HG02840 (cell line): Measurements from ENCODE around the gene SRPK2.
"Not testable (repeated sequence)": the region's sequence is repeated elsewhere in the genome, so short reads cannot be mapped to it uniquely, and the experiment has no call there.

Experiments
- ATAC-seq: cut with Tn5 transposase; IDR thresholded peaks from one replicate; pipeline ENCODE4 v1.9.1; 2021; ENCODE audit warnings: mild to moderate bottlenecking, moderate library complexity, moderate number of reproducible peaks; ENCODE audit not compliant: unreplicated experiment, low FRiP score

The SRPK2 gene

DNA sequence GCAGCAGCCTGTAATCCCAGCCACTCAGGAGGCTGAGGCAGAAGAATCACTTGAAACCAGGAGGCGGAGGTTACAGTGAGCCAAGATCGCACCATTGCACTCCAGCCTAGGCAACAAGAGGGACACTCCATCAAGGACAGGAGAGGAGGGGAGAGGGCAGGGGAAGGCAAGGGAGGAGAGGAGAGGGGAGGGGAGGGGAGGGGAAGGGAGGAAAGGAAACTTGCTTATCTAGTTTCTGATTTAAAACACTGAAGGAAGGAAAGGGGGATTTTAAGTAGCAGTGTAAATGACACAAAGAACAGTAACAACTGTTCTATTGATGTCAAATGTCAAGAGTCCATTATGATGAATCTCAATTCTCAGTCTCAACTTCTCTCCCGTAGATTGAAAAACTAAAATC, 43.7 kb downstream of the SRPK2 start:
- ATAC-seq, result no peak

DNA sequence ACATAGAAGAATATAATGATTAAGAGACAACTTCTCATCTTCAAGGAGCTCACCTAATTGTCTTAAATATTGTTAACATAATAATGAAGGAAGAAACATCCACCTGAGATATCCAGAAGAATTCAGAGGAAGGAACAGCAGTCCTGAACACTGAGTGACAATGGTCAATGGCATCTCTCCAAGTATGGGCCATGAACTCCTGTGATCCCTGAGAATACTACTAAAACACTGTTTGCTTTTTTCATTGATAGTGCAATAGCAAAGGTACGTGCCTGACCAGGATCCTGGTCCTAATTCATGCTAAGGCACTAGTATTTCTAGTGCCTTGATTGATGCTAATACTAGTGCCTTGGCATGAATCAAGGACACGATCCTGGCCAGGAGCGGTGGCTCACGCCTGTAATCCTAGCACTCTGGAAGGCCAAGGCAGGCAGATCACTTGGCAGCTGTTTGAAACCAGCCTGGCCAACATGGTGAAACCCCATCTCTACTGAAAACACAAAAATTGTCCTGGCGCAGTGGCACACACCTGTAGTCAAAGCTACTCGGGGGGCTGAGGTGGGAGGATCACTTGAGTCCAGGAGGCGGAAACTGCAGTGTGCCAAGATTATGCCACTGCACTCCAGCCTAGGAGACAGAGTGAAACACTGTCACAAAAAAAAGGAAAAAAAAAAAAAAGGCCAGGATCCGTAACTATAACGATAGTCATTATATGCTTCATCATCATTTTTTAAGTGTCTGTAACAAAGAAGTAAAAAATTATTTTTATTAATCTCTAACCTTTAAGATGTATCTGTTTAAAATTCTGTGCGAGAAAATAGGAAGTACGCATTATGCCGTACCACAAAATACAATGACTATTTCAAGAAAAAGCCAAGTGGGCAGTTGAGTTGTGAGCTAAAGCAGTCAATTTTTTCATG, 49.1 kb downstream of the SRPK2 start:
- no peak for ATAC-seq

DNA sequence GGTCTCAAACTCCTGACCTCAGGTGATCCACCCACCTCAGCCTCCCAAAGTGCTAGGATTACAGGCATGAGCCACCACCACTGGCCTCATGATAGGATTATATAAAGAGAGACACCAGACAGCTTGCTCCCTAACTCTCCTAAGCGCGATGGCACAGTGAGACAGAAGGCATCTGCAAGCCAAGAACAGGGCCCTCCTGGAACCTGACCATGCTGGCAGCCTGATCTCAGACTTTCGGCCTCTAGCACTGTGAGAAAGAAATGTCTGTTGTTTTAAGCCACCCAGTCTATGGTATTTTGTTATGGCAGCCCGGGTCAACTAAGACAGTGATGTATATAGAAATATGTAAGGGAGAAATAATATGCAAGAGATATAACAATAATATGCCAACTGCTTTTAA, 51.2 kb downstream of the SRPK2 start:
- ATAC-seq, result no peak

DNA sequence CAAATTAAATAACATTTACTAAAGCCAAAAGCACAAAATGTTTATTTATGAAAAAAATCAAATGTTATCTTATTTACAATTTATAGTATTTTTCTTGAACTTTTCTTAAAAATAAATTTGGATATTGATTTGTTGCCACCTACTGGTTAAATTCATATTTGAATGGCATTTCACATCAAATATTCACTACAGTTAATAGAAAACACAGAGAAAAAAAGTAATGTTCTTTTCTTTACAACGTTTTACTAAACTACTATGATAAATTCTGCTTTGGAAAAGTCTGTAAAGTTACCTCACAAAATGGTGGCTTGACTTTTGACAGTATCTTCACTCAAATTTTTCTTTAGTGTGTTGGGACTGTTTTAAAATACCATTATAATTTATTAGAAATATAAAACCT, 52.7 kb downstream of the SRPK2 start:
- no peak for ATAC-seq

DNA sequence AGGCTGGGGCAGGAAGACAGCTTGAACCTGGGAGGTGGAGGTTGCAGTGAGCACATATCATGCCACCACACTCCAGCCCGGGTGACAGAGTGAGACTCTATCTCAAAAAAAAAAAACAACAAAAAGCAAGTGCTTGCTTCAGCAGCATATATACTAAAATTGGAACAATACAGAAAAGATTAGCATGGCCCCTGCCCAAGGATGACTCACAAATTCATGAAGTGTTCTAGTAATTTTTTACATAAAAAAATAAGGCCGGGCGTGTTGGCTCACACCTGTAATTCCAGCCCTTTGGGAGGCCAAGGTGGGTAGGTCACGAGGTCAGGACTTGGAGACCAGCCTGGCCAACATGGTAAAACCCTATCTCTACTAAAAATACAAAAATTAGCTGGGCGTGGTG, 56.1 kb downstream of the SRPK2 start:
- not testable (repeated sequence) for ATAC-seq

DNA sequence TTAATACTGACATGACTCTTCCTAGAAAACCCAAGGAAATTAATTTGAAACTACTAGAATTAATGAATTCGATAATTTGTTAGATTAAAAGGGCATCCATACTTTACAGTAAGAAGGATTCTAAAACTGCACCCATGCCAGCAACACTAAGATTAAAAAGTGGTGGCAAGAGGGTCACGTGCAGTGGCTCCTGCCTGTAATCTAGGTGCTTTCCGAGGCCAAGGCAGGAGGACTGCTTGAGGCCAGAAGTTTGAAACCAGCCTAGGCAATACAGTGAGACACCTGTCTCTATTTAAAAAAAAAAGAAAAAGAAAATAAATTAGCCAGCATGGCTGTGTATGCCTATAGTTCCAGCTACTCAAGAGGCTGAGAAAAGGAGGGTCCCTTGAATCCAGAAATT, 58.2 kb downstream of the SRPK2 start:
- no peak for ATAC-seq

DNA sequence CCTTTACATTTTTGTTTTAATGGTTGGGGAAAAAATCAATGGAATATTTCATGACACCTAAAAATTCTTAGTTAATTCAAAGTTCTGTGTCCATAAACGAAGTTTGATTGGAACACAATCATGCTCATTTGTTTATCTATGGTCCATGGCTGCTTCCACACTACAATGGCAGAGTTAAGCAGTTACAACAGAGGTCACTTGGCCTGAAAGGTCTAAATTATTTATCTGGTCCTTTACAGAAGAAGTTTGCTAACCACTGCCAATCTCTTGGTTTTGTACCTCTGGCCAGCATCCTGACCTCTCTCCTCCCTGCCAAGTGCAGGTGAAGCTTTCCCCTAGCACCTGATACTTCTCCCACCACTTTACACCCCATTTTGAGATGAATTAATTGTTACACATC, 61.5 kb downstream of the SRPK2 start:
- ATAC-seq, result no peak

DNA sequence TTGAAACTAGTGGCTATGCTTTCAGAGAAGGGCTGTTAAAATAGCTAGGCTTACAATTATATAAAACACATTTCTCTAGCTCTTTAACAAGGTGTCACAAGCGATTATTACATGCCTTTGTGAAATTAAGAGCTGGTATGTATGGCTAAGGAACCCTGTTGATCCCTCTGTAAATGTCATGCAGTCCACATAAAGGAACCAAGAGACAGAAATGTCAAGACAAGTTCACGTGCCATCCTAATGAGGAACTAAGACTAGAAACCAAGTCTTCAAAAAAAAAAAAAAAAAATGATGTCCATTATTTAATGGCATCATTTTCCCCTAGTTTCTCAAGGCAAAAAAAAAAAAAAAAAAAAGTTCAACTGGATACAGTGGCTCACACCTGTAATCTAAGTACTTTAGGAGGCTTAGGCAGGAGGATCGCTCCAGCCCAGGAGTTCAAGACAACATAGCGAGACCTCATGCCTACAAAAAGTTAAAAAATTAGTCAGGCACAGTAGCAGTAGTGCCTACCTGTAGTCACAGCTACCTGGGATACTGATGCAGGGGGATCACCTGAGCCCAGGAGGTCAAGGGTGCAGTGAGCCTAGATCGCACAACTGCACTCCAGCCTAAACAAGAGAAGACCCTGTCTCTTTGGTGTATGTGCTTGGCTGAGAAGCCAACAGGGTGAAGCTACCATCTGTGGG, 63.4 kb downstream of the SRPK2 start:
- no peak for ATAC-seq

DNA sequence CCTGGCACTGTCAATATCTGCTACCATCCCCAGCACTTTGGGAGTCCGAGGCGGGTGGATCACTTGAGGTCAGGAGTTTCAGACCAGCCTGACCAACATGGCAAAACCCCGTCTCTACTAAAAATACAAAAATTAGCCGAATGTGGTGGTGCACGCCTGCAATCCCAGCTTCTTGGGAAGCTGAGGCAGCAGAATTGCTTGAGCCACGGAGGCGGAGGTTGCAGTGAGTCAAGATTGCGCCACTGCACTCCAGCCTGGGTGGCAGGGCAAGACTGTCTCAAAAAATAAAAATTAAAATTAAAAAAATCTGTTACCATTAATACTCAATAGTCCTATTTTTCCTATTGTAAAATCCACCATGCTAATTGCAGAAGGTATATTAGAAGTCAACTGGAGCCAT, 64.1 kb downstream of the SRPK2 start:
- ATAC-seq, result not testable (repeated sequence)

DNA sequence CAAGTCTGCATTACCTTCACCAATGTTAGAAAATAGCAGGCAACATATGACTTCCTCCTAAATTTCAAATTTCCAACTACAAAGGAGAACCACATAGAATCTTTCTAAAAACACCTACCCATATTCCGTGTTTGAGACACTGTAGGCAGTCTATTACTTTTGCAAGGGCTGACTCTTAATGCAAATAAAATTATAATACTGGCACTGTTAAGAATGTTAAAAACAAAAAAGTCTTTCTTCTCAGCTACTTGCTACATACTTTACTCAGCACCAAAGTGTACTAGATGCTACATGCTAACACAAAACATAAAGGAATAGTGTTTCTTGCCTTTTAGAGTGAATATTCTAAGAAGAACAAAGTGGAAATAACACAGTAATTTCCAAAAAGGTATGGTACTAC, 65.4 kb downstream of the SRPK2 start:
- no peak for ATAC-seq

DNA sequence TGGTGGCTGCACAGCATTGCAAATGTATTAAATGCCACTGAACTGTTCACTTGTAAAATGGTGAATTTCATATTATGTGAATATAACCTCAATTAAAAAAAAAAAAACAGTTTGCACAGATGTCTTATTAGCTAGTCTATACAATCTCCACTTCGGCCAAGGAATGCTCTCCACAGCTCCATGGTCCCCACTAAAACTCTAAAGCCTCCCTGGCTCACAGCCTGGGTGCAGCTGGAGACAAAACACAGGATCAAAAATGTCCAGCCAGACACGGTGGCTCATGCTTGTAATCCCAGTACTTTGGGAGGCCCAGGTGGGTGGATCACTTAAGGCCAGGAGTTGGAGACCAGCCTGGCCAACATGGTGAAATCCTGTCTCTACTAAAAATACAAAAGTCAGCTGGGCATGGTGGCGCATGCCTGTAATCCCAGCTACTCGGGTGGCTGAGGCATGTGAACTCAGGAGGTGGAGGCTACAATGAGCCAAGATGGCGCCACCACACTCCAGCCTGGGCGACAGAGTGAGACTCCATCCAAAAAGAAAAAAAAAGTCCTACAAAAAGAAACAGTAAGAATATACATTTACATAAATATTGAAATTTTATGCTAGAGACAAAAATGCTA, 66.0 kb downstream of the SRPK2 start:
- no peak for ATAC-seq

DNA sequence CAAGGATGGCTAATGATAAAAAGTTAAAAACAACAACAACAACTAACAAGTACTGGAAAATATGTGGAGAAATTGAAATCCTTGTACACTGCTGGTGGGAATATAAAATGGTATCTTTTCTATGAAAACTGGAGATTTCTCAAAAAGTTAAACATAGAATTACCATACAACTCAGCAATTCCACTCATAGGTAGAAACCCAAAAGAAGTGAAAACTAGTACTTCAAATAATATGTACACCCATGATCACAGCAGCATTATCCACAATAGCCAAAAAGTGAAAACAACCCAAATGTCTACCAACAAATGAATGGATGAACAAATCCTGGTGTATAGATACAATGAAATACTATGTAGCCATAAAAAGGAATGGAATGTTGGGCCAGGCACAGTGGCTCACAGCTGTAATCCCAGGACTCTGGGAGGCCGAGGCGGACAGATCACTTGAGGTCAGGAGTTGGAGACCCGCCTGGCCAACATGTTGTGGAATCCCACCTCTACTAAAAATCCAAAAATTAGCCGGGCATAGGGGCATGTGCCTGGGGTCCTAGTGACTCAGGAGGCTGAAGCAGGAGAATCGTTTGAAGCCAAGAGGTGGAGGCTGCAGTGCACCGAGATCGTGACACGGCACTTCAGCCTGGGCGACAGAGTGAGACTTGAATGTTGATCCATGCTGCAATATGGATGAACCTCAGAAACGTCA, 66.8 kb downstream of the SRPK2 start:
- ATAC-seq, result no peak

DNA sequence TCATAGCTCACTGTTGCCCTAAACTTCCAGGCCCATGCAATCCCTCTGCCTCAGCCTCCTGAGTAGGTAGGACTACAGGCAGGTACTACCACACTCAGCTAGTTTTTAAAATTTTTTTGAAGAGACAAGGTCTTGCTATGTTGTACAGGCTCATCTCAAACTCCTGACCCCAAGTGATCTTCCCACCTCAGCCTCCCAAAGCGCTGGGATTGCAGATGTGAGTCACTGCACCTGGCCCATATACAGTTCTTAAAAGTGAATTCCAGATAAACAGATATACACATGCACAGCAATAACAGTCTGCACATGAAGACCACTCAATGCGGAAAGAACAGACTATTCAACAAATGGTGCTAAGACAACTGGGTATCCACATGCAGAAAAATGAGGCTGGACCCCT, 67.8 kb downstream of the SRPK2 start:
- ATAC-seq, result no peak

DNA sequence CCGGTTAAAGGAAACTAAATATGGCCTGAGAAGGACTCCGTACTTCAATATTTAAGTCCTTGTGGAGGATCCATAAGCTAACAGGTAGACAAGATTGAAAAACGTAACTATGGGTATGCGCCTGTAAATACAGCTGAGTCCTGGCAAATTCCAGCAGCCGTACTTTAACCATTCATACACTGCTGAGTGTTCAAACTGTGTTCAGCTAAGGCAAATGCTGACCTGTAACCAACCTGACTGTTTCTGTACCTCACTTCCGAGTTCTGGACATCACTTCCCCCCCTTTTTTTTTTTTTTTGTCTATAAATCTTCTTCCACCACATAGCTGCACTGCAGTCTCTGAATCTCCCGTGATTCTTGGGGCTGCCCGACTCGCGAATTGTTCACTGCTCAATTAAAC, 69.1 kb downstream of the SRPK2 start:
- no peak for ATAC-seq

DNA sequence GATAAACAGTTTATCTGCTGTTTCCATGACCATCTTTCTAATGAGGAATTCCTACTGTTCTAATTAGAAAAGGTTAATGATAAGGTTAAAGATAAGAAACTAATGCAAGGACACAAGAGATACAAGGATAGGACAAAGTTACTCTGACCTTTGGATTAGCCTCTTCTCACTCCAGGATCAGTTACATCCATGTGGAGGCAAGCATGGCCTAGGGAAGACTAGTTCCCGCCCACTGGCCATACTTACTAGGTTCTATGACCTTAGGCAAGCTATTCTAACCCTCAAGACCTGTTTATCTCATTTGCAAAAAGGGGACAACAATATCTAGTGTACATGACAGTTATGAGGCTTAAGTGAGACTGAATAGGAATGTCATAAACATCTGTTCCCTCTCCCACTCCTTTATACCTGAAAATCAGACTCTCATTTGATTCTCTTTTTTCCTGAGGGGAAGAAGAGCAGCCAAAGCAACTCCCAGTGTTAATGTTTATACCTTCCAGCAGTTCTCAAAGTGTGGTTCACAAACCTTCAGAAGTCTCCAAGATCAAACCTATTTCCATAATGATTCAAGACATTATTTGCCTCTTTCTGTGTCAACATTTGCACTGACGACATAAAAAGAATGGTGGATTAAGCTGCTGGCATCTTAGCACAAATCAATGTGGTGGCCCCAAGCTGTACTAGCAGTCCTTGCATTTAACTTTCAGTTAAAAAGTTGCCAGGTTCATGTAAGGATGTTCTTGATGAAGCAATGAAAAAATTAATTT, 72.0 kb downstream of the SRPK2 start:
- ATAC-seq, result no peak

DNA sequence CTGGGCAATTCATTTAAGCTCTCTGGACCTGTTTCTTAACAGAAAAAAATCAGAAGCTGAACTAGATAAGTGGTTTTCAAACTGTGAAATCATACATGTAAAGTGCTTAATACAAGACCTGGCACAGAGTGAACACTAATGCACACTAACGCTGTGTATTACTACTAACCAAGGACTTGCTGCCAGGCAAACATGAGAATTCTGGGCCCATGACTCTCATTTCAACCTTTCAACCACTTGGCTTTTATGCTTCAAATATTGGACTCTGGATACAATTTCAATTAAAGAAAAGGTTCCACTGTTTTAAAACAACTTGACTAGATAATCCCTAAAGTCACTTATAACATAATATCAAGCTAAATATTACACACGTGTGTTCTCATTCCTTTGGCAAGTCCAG, 73.4 kb downstream of the SRPK2 start:
- no peak for ATAC-seq

DNA sequence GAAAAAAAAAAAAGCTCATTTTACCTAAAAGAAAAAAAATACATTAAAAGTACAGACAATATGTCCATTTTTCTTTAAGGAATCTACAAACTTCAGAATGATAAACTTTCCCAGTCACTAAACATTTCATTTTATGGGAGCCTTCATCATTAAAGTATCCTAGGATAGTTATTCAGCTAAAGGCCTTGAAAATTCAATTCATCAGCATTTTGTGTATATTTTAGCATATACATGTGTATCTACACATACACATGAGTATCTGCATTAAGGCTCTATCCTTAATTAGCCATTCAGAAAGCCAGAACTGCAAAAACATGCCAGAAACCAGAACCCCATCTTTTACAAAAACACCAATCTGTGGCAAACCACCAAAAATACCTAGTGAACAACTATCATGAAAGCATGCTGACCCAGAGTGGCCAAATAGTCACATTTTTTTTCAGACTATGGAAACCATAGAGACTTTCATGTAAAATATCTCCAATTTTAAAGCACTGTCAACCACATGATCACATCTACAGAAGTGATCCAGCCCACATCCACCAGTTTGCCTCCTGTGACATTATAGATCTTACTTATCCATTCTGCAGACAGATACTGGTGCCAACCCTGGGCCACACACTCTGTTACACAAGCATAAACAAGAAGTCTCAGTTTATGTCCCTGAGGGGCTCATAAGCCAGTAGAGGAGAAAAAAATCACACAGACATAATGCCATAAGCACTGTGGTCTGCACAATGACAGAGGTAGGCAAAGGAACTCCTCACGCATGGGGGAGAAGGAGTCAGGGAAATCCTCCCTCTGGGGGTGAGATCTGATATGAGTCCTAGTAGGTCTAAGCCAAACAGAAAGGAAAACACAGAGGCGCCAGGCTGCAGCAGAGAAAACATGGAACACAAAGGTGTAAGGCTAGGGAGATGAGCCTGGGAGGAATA, 79.2 kb downstream of the SRPK2 start:
- ATAC-seq, result no peak

DNA sequence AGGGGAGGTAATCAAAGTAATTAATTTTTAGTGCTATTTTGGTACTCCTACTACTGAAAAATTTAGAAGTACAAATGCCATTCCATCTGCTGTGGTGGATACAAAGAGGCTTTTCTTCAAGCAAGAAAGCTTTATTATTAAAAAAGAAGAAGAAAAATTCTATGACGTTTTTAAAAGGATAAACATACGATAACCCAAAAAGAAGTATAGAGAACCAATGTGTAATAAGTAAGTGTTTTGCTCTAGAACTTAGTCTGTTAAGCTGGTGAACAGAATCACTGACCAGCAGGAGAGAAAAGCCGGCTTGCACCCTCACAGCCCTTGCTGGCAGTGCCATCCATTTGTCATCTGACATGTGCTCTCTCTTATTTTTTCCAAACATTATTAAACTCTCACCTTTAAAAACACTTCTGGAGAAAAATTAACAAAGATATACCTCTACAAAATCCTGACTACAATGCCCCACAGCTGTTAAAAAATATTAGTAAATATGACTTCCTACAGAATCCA, 81.5 kb downstream of the SRPK2 start:
- no peak for ATAC-seq

DNA sequence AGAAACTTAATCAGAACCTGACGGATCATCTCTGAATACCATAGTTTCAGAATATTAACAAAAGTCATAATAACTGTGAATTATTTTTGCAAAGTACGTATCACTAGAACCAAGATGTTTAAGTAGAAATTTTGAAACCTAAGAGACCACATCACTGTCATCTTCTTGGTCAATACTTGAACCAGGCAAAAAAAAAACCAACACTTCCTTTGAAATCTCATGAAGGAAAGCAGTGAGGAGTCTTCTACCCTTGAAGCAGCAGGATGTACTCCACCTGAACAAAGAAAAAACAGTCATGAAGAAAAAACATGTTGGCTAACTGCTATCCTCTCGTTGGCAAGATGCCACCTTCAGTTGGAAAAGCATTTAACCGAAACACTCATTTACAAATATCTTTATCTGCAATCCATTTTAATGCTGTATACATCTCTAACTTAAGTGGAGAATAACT, 82.4 kb downstream of the SRPK2 start:
- no peak for ATAC-seq
